Measurements from ENCODE around the gene MOAP1.

The MOAP1 gene

GRCh38 chr14:93231129-93231979 is 46.7 kb upstream of the MOAP1 start:
- Histone ChIP-seq H3K9ac (ENCODE audit: low read length) (peak overlapping the region; percentile 86), H3K23ac (ENCODE audit: low read length in 2 of 2) (no peak overlapping the region), H3K79me1 (replicated peaks; ENCODE audit: low read length, poor library complexity, severe bottlenecking) (peaks cover 4% of the 10 kb centered on the region), H3K4me2 (ENCODE audit: low read length, poor library complexity, severe bottlenecking) (no peak overlapping the region), H3K9me3 (ENCODE audit: control insufficient read depth, low read length) (no peaks in the 10 kb centered on the region), H3K4me3 (ENCODE audit: insufficient read depth in 1 of 2, low read depth in 1 of 2, low read length in 2 of 2) (peak overlapping the region in 1 of 2 experiments; percentile 85), H2AFZ (ENCODE audit: low read depth, low read length) (no peak overlapping the region), H2AK5ac (ENCODE audit: low read length, severe bottlenecking) (no peak overlapping the region), H3K4me1 (ENCODE audit: control insufficient read depth, insufficient read depth, low read depth, low read length) (peaks cover 7% of the 10 kb centered on the region), H3K36me3 (ENCODE audit: control insufficient read depth in 1 of 2, insufficient read depth in 2 of 2, low read depth in 1 of 2, low read length in 2 of 2) (peaks cover 23% of the 10 kb centered on the region in 2 experiments), H2BK12ac (ENCODE audit: low read length in 2 of 2) (no peak overlapping the region), H3K4ac (ENCODE audit: low read depth in 1 of 2, low read length in 2 of 2) (no peak overlapping the region), H3K14ac (ENCODE audit: low read length in 2 of 2) (no peak overlapping the region), H3K27me3 (ENCODE audit: control insufficient read depth in 1 of 2, insufficient read depth in 1 of 2, low read length in 2 of 2) (no peaks in the 10 kb centered on the region), H4K8ac (ENCODE audit: low read length) (peak overlapping the region; percentile 2), H3K27ac (ENCODE audit: low read length, poor library complexity, severe bottlenecking) (no peak overlapping the region), H4K91ac (ENCODE audit: low read length) (no peak overlapping the region), H2BK5ac (ENCODE audit: low read depth, low read length, poor library complexity, severe bottlenecking) (no peak overlapping the region), H2BK120ac (ENCODE audit: low read depth, low read length) (no peak overlapping the region), H2BK15ac (ENCODE audit: low read depth, poor library complexity, severe bottlenecking) (no peak overlapping the region), H3K18ac (ENCODE audit: low read depth in 1 of 2, low read length in 2 of 2) (no peak overlapping the region)
- 92% methylated on average over 39 of the region's 39 CpGs for WGBS
- no peak for DNase-seq

GRCh38 chr14:93230539-93230938 is 45.8 kb upstream of the MOAP1 start:
- H3K4me1 ChIP-seq (ENCODE audit: control insufficient read depth, insufficient read depth, low read depth, low read length): peaks cover 7% of the 10 kb centered on the region
- H2AFZ ChIP-seq (ENCODE audit: low read depth, low read length): no peak overlapping the region
- no peak for DNase-seq
- no peak overlapping the region for H2BK120ac ChIP-seq (ENCODE audit: low read depth, low read length)
- no peak overlapping the region for H4K8ac ChIP-seq (ENCODE audit: low read length)
- no peak overlapping the region for H4K91ac ChIP-seq (ENCODE audit: low read length)
- no peak overlapping the region for H3K4me3 ChIP-seq (ENCODE audit: insufficient read depth in 1 of 2, low read depth in 1 of 2, low read length in 2 of 2)
- no peak overlapping the region for H3K23ac ChIP-seq (ENCODE audit: low read length in 2 of 2)
- H3K4ac ChIP-seq (ENCODE audit: low read depth in 1 of 2, low read length in 2 of 2): no peak overlapping the region
- H3K36me3 ChIP-seq (ENCODE audit: control insufficient read depth in 1 of 2, insufficient read depth in 2 of 2, low read depth in 1 of 2, low read length in 2 of 2): peaks cover 23 to 31% of the 10 kb centered on the region in 2 experiments
- no peaks in the 10 kb centered on the region for H3K27me3 ChIP-seq (ENCODE audit: control insufficient read depth in 1 of 2, insufficient read depth in 1 of 2, low read length in 2 of 2)
- no peaks in the 10 kb centered on the region for H3K9me3 ChIP-seq (ENCODE audit: control insufficient read depth, low read length)
- H2BK12ac ChIP-seq (ENCODE audit: low read length in 2 of 2): no peak overlapping the region
- H3K9ac ChIP-seq (ENCODE audit: low read length): no peak overlapping the region
- H2BK5ac ChIP-seq (ENCODE audit: low read depth, low read length, poor library complexity, severe bottlenecking): no peak overlapping the region
- no peak overlapping the region for H2BK15ac ChIP-seq (ENCODE audit: low read depth, poor library complexity, severe bottlenecking)
- no peak overlapping the region for H3K18ac ChIP-seq (ENCODE audit: low read depth in 1 of 2, low read length in 2 of 2)
- H3K4me2 ChIP-seq (ENCODE audit: low read length, poor library complexity, severe bottlenecking): no peak overlapping the region
- H2AK5ac ChIP-seq (ENCODE audit: low read length, severe bottlenecking): no peak overlapping the region
- H3K79me1 ChIP-seq (replicated peaks; ENCODE audit: low read length, poor library complexity, severe bottlenecking): peaks cover 3% of the 10 kb centered on the region
- H3K14ac ChIP-seq (ENCODE audit: low read length in 2 of 2): peak overlapping the region in 1 of 2 experiments; percentile 68
- 97% methylated on average over 16 of the region's 16 CpGs for WGBS
- H3K27ac ChIP-seq (ENCODE audit: low read length, poor library complexity, severe bottlenecking): no peak overlapping the region

- no peak overlapping the region for H2BK12ac ChIP-seq (ENCODE audit: low read length in 2 of 2)
- WGBS: 100% methylated on average over 5 of the region's 8 CpGs
Observed at GRCh38 chr14:93228550-93228949, 43.9 kb upstream of the MOAP1 start.

GRCh38 chr14:93223565-93223964 is 38.9 kb upstream of the MOAP1 start:
- Histone ChIP-seq H3K27ac (ENCODE audit: low read length, poor library complexity, severe bottlenecking) (no peak overlapping the region), H2AFZ (ENCODE audit: low read depth, low read length) (no peak overlapping the region), H2BK15ac (ENCODE audit: low read depth, poor library complexity, severe bottlenecking) (no peak overlapping the region), H3K4ac (ENCODE audit: low read depth in 1 of 2, low read length in 2 of 2) (no peak overlapping the region), H4K8ac (ENCODE audit: low read length) (no peak overlapping the region), H3K18ac (ENCODE audit: low read depth in 1 of 2, low read length in 2 of 2) (no peak overlapping the region), H3K14ac (ENCODE audit: low read length in 2 of 2) (no peak overlapping the region), H3K23ac (ENCODE audit: low read length in 2 of 2) (no peak overlapping the region), H2BK12ac (ENCODE audit: low read length in 2 of 2) (no peak overlapping the region), H3K36me3 (ENCODE audit: control insufficient read depth in 1 of 2, insufficient read depth in 2 of 2, low read depth in 1 of 2, low read length in 2 of 2) (peaks cover 31 to 70% of the 10 kb centered on the region in 2 experiments), H2BK5ac (ENCODE audit: low read depth, low read length, poor library complexity, severe bottlenecking) (no peak overlapping the region), H4K91ac (ENCODE audit: low read length) (no peak overlapping the region), H2AK5ac (ENCODE audit: low read length, severe bottlenecking) (no peak overlapping the region), H3K27me3 (ENCODE audit: control insufficient read depth in 1 of 2, insufficient read depth in 1 of 2, low read length in 2 of 2) (no peaks in the 10 kb centered on the region), H3K9ac (ENCODE audit: low read length) (no peak overlapping the region), H2BK120ac (ENCODE audit: low read depth, low read length) (no peak overlapping the region), H3K4me2 (ENCODE audit: low read length, poor library complexity, severe bottlenecking) (no peak overlapping the region), H3K79me1 (replicated peaks; ENCODE audit: low read length, poor library complexity, severe bottlenecking) (peaks cover 2% of the 10 kb centered on the region), H3K9me3 (ENCODE audit: control insufficient read depth, low read length) (no peaks in the 10 kb centered on the region), H3K4me3 (ENCODE audit: insufficient read depth in 1 of 2, low read depth in 1 of 2, low read length in 2 of 2) (no peak overlapping the region), H3K4me1 (ENCODE audit: control insufficient read depth, insufficient read depth, low read depth, low read length) (peaks cover 2% of the 10 kb centered on the region)
- no peak for DNase-seq
- 98% methylated on average over 26 of the region's 27 CpGs for WGBS

More at GRCh38 chr14:93228550-93228949, 43.9 kb upstream of the MOAP1 start:
- no peak overlapping the region for H2BK5ac ChIP-seq (ENCODE audit: low read depth, low read length, poor library complexity, severe bottlenecking)
- H3K9me3 ChIP-seq (ENCODE audit: control insufficient read depth, low read length): no peaks in the 10 kb centered on the region
- no peak overlapping the region for H3K4ac ChIP-seq (ENCODE audit: low read depth in 1 of 2, low read length in 2 of 2)
- H3K14ac ChIP-seq (ENCODE audit: low read length in 2 of 2): no peak overlapping the region
- DNase-seq: no peak
- no peak overlapping the region for H2BK120ac ChIP-seq (ENCODE audit: low read depth, low read length)
- no peak overlapping the region for H3K4me2 ChIP-seq (ENCODE audit: low read length, poor library complexity, severe bottlenecking)
- H4K8ac ChIP-seq (ENCODE audit: low read length): no peak overlapping the region
- no peak overlapping the region for H2AFZ ChIP-seq (ENCODE audit: low read depth, low read length)
- H3K23ac ChIP-seq (ENCODE audit: low read length in 2 of 2): no peak overlapping the region
- H3K79me1 ChIP-seq (replicated peaks; ENCODE audit: low read length, poor library complexity, severe bottlenecking): no peaks in the 10 kb centered on the region
- H4K91ac ChIP-seq (ENCODE audit: low read length): no peak overlapping the region
- no peaks in the 10 kb centered on the region for H3K27me3 ChIP-seq (ENCODE audit: control insufficient read depth in 1 of 2, insufficient read depth in 1 of 2, low read length in 2 of 2)
- peaks cover 2% of the 10 kb centered on the region for H3K4me1 ChIP-seq (ENCODE audit: control insufficient read depth, insufficient read depth, low read depth, low read length)
- H3K27ac ChIP-seq (ENCODE audit: low read length, poor library complexity, severe bottlenecking): no peak overlapping the region
- no peak overlapping the region for H2BK15ac ChIP-seq (ENCODE audit: low read depth, poor library complexity, severe bottlenecking)
- H3K9ac ChIP-seq (ENCODE audit: low read length): no peak overlapping the region
- H3K18ac ChIP-seq (ENCODE audit: low read depth in 1 of 2, low read length in 2 of 2): no peak overlapping the region
- peaks cover 28 to 40% of the 10 kb centered on the region in 2 experiments for H3K36me3 ChIP-seq (ENCODE audit: control insufficient read depth in 1 of 2, insufficient read depth in 2 of 2, low read depth in 1 of 2, low read length in 2 of 2)
- no peak overlapping the region for H3K4me3 ChIP-seq (ENCODE audit: insufficient read depth in 1 of 2, low read depth in 1 of 2, low read length in 2 of 2)
- H2AK5ac ChIP-seq (ENCODE audit: low read length, severe bottlenecking): no peak overlapping the region
